GM19035 (cell line): Measurements from ENCODE around the gene F3.

Source experiments
- ATAC-seq: cut with Tn5 transposase; IDR thresholded peaks from one replicate; pipeline ENCODE4 v1.9.1; 2021; ENCODE audit not compliant: unreplicated experiment

Gene F3

GRCh38 chr1:94528826-94529225 is 12.7 kb downstream of the F3 start:
- ATAC-seq: no peak

GRCh38 chr1:94528299-94528698 is 13.3 kb downstream of the F3 start:
- no peak for ATAC-seq

DNA sequence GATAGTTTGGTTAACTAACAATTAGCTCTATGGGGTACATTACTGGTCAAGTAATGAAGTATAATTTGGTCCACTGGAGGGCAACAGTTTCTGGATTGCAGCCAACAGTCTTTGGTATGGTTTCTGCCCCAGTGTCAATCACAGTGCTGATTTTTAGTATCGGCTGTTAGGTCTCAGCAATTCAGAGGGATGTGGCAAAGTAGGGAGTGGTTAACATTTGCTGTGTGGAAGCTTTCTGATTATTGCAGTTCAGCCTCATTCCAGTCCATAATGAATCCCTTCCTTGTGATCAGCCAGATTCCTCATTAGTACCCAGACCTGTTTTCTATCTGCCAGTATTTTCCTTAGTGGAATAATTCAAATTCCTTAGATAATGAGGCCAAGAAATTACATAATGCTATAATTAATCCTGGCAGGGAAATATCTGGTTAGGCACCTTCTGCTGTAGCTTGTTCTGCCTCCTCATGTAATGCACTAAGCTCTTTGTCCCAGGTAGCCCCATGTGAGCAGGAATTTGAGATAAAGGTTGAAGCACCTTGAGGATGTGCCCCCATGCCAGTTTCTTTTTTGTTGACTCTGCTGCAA is 14.0 kb downstream of the F3 start:
- ATAC-seq: no peak

GRCh38 chr1:94526152-94526980 is 15.2 kb downstream of the F3 start:
- ATAC-seq: no peak

DNA sequence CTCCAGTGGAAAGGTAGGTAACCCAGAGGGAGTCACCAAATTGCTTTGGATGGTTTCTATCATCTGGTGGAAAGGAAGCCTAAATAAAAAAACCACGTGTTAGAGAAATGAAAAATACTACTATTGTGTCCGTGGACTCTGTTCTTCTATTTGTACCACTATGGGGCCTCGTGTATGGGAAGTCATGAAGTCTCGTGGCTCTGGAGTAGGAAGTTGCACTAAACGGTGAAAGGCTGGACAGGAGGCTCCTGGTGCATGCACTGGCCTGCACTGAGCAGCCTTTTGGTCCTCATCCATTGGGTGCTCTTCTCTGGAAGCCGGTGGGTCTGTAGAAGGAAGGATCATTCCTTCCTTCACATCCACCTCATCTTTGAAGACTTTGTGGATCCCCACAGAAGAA is 17.0 kb downstream of the F3 start:
- no peak for ATAC-seq

GRCh38 chr1:94522304-94522703 is 19.3 kb downstream of the F3 start:
- no peak for ATAC-seq

DNA sequence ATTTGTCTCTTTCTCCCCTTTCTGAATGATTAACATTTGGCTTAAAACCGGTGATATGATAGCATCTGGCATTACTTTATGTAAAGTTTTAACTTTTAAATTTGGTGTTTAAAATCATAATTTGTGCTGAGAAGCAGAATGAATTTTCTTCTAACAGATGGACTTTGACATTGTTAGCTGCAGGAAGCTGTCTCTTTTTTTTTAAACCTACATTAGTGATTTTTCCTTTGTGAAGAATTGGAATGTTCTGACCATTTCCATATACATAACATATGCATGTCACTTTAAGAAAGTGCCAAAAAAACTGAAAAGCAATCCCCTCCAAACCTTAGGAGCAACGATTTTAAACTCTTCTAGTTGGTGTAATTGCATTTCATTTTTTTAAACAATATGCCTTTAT is 22.2 kb downstream of the F3 start:
- no peak for ATAC-seq

- ATAC-seq: no peak
These were observed 26.1 kb downstream of the F3 start for GRCh38 chr1:94515296-94515947.

GRCh38 chr1:94514095-94514727 is 27.3 kb downstream of the F3 start:
- ATAC-seq: no peak

- ATAC-seq: no peak
These were observed 28.7 kb downstream of the F3 start for GRCh38 chr1:94512816-94513215.

DNA sequence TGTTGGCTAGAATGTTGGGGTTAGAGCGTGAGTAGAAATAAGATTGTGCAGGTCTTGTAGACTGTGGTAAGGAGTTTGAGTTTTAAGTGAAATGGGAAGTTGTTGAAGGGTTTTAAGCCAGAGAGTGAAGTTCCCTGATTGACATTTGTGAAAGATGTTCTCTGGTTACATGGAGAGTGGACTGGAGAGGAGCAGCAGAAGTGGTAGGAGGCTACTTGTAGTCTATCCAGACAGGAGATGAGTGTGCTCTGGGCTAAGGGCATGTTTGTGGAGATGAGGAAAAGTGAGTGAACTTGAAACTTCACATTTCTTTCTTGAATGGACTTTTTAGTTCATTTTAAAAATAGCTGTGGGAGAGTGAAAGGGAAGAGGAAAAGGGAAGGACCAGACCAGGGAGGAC is 37.0 kb downstream of the F3 start:
- ATAC-seq: no peak

DNA sequence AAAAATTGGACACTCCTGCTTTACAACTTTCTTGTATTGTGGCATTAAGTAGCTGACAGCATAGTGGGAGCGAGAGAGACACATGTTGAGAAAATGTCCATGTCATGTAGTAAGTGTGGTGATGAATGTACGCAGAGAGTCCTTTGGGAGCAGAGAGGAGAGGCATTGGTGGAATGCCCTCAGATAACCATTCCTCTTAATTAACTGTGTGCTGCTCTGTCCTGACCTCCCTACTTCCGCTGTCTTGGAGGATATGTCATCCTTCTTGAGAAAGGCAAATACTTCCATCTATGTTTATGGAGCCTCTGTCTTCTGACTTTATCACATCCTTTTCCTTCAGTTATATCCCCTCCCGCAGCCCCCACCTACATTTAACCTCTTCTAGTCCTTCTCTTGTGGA is 38.4 kb downstream of the F3 start:
- no peak for ATAC-seq

DNA sequence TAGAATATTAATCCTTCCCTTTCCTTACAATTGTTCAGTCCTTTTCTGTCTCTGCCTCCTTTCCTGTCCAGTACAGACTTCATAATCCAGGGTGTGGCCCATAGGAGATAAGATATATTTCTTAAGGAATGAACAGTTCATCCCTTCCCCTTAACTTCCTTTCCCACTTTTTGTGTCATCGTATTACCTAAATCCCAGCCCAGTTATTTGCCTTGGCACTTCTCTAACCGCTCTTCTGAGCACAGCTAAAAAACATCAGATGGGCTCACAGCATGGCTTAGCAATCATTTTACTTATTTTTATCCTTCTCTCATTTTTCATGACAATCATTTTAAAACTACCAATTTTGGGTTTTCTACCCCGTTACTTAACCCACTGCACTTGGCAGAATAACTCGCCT is 39.6 kb downstream of the F3 start:
- ATAC-seq: no peak

GRCh38 chr1:94501426-94501825 is 40.1 kb downstream of the F3 start:
- ATAC-seq: no peak

GRCh38 chr1:94496076-94496755 is 45.3 kb downstream of the F3 start:
- no peak for ATAC-seq

DNA sequence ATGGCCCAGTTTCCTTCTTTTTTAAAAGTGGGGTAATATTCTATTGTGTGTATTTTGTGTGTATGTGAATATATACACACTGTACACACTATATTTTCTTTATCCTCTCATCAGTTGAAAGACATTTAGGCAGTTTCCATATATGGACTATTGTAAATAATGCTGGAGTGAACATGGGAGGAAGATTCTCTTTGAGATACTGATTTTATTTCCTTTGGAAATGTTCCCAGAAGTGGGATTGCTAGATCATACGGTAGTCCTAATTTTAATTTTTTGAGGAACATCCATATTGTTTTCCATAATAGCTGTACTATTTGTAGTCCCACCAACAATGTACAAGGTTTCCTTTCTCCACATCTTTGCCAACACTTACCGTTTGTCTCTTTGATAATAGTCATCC is 51.0 kb downstream of the F3 start:
- ATAC-seq: no peak

DNA sequence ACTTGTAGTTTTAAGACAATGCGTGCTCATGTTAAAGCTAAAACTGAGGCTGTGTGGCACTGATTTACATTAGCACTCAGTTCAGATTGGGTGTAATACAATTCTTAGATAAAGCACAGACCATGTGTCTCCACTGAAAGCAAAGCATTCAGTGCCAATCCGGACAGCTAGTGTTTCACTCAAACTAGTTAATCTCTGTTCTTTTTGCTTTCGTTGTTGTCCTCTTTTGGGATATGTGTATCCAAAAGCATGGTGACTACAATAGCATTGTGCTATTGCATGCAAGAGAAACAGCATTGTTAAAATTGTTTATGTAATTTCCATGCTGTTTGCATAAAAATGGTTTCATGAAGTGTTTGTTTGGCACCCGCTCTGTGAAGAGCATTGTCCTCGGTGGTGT is 54.6 kb downstream of the F3 start:
- no peak for ATAC-seq

DNA sequence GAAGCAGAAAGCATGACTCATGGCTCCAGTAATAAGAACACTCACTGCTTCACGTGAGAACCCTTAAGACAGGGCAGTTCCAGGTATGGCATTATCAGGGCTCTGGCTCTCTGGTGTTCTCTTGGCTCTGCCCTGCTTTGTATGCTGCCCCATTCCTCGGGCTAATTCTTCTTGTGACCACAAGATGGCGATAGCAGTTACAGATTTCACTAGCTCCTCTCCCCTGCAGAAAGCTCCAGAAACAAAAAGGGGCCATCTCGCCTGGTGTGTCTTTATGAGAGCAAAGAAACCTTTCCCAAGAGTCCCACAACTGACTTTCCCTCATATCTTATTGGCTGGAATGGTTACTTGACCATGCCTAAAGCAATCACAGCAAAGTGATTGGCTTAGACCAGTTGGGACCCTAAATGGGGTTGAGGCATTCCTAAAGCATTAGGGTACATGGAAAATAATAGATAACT is 60.1 kb downstream of the F3 start:
- peak; percentile 92 for ATAC-seq

- ATAC-seq: no peak
These were observed 61.9 kb downstream of the F3 start for GRCh38 chr1:94479682-94480081.
